HG03064 (cell line): ENCODE results near the gene NEK9.
"Not testable (repeated sequence)": the region's sequence is repeated elsewhere in the genome, so short reads cannot be mapped to it uniquely, and the experiment has no call there.

ENCODE experiments used
- ATAC-seq: cut with Tn5 transposase; IDR thresholded peaks from one replicate; pipeline ENCODE4 v1.9.1; 2021; ENCODE audit warnings: low read depth; ENCODE audit not compliant: unreplicated experiment

Gene NEK9

DNA sequence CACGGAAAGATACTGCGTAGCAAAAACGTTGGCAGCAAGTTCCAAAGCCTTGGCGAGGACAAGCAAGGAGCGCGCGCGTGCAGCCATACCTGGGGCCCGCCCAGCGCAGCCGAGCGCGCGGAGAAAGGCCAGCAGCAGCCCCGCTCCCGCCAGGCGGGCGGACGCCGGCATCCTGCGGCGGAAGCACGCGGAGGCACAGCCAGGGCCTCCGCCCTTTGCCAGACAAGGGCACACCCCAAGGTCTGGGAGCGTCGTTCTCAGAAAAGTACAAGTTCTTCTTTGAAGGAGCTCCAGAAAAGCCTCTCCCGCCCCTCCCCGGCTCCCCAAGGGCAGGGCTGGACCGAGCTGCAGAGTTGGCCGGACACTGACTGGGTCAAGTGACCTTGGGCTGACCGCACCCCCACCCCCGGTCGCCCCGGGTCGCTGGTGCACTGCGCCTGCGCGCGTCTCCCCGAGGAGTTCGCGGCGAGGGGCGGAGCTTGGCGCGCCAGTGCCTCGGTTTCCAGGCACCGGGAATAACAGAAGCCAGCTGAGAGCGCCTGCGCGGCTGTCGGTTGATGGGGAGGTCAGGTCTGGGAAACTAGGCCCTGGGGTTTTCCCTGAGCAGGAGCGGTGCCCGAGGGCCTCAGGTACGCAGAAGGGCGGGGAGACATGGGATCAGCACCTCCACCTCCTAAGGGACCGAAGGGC lies 57.6 kb downstream of the NEK9 start, which contains the start of gene ZC2HC1C:
ZC2HC1C (plus strand) TSS at position 521 of the 690 bp plus-strand sequence. CDS start 933 bp downstream, outside the sequence.
- no peak for ATAC-seq

DNA sequence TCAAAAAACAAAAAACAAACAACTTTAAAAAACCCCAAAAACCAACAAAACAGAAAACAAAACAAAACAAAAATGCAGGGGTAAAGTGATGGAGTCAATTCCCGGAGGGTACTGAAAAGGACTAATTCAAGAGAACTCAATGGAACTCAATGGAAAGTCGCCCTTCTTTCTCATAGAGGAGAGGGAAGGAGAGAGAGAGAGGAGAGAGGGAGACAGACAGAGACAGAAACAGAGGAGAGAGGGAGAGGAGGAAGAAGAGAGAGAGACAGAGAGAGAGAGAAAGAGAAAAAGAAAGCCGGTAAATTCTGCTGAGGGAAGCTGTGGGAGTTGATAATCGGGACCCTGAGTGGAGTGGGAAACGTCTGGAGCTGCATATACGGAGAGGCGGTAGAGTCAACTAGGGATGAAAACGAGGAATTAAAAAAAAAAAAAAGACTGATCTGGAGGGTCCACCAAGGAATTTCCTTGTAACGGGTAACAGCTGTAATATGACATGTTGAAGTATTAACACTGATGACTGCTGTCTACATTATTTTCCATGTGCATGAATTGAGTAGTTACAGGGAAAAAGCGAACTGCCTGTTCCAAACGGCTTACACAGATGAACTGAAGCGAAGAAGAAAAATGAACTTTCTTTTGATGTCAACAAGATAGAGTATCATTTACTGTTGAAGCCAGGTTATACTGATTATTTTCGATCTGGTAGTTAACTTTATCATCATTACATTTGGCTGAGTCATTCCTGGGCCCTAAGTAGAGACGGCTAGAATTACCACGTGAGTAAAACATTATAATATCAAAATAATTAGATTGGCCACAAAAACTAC lies 58.3 kb downstream of the NEK9 start:
- no peak for ATAC-seq

DNA sequence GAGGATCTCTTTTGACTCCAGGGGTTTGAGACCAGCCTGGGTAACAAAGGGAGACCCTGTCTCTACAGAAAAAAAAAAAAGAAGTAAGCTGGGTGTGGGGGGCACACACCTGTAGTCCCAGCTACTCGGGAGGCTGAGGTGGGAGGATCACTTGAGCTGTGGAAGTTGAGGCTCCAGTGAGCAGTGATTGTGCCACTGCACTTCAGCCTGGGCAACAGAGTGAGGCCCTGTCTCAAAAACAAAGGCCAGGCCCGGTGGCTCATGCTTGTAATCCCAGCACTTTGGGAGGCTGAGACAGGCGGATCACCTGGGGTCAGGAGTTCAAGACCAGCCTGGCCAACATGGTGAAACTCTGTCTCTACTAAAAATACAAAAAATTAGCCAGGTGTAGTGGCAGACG lies 59.1 kb downstream of the NEK9 start:
- not testable (repeated sequence) for ATAC-seq

DNA sequence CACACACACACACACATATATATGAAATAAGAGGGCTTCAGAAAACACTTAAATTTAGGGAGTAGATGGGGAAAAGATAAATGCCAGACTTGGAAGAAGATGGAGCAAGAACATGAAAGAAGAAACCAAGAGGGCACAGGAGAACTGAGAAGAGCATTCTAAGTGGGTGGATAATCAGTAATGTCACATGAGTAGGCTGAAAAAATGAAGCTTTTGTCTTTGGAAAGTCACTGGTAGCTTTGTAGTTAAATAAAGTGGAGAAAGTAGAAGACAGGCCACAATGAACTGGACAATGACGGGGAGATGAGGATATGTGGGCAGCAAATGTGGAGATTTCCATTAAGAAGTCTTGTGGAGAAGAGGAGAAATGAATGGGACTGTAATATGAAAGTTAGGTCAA lies 59.6 kb downstream of the NEK9 start:
- no peak for ATAC-seq

GRCh38 chr14:75066691-75067090 lies 60.2 kb downstream of the NEK9 start:
- ATAC-seq: no peak

- ATAC-seq: peak; percentile 11
Measured at GRCh38 chr14:75064205-75064567, 62.7 kb downstream of the NEK9 start.

DNA sequence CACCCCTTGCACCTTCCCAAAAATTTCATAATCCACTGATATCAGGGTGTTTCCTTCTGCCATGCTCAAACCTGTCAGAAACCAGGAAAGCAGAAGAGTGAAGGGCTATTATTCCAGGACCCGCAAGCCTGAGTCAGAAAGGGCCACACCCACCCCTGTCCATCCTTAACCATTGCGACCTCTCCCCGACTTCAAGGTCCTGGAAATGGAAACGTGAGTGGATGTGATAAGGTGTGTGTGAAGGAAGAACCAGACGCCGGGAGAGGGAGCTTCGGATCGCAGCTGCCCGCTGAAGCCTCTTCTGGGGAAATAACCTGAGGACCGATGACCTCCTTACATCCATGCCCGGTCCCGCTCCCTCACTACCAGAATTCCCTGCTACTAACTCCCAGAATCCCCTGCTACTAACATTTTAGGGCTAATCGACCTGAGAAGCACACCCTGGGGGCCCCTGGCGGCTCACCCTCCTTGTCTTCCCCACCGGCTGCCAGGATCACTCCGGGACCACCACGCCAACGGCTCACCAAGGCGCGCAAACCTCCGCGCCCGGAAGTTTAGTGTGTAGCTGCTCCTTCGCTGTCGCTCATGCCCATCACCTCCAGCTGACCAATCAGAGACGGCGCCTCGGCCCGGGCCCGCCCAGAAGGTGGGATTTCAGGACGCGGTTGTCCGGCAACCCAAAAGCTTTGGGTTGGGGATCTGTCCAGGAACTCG lies 63.2 kb downstream of the NEK9 start, which contains the start of gene ACYP1:
ACYP1 (minus strand) TSS at position 534 of the 714 bp plus-strand sequence; CDS start at position 63, 471 bp downstream.
- peak; percentile 87 for ATAC-seq

- ATAC-seq: no peak
Measured at GRCh38 chr14:75063013-75063412, 63.8 kb downstream of the NEK9 start.

DNA sequence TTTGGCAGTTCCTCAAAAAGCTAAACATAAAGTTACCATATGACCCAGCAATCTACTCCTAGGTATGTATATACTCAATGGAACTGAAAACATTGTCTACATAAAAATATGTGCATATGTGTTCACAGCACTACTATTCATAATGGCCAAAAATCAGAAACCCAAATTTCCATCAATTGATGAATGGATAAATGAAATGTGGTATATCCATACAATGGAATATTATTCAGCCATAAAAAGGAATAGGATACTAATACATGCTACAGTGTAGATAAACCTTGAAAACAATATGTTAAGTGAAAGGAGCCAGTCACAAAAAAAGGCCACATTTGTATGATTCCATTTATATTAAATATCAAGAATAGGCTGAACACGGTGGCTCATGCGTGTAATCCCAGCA lies 66.4 kb downstream of the NEK9 start:
- ATAC-seq: no peak

GRCh38 chr14:75059642-75060041 lies 67.2 kb downstream of the NEK9 start:
- ATAC-seq: no peak

DNA sequence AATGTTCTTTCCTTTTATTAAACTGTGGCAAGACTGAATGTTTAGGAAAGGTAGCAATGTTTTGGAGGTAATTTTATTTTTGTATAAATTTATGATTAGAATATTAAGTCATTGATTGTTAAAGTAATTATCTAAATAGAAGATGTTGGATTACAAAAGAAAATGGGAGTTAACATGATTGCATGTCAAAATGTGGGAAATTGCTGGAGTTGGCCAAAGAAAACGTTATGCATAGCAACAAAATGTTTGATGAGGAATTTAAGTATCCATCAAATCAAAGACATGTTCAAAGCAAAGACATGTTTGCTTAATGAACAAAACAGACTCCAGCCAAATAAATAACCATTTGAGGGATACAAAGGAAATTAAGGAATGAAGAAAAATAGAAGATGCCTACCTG lies 72.4 kb downstream of the NEK9 start:
- ATAC-seq: no peak

DNA sequence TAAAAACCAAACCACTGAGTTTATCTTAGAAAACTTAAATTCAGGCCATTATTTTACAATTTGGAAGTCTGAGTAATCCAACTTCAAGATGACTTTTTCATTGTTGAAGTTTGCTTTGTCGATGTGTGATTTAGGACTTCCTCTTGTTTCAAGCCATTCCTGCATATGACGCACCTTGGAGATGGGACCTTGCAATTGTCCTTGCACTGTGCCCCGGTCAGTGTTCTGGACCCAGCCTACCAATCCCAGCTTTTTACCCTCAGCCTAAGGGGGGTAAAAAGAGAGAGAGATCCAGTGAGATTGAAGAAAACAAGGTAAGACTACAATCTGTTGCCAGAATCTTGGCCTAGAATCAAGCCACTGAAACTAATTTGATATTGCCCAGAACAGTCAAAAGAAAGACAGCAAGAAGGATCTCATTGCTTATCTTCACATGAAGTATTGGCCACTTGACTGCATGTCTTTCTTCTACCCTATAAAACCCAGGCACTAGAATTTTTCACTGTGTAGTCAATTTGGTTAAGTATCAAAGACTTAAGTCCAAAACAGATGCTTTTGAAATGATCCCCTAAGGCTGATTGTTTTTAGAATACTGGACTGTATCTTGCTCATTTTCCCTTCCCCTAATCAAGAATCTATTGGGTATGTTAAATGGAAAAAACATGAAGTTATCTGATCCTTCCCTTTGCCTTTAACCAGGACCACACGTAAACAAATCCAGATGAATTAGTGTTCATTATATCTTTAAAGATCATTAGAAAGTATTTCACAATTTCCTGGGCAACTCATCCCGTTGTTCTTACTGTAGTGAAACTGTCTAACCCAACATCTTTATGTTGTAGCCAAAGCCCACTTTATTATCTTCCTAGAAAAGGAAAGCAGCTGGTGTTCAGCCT lies 73.2 kb downstream of the NEK9 start:
- no peak for ATAC-seq

DNA sequence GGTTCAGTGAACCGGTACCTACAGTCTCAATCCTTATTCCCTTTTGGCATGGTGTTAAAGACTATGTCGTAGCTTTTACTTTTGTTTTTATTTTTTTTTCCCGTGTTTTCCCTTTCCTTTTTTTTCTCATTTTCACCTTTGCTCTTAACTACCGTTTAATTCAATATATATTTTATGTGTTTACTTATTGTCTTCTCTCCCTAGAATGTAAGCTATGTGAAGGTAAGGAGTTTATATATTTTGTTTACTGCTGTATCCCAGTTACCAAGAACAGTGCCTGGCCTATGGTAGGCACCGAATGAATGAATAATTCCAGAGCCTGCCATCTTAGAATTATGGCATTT lies 75.3 kb downstream of the NEK9 start:
- no peak for ATAC-seq

DNA sequence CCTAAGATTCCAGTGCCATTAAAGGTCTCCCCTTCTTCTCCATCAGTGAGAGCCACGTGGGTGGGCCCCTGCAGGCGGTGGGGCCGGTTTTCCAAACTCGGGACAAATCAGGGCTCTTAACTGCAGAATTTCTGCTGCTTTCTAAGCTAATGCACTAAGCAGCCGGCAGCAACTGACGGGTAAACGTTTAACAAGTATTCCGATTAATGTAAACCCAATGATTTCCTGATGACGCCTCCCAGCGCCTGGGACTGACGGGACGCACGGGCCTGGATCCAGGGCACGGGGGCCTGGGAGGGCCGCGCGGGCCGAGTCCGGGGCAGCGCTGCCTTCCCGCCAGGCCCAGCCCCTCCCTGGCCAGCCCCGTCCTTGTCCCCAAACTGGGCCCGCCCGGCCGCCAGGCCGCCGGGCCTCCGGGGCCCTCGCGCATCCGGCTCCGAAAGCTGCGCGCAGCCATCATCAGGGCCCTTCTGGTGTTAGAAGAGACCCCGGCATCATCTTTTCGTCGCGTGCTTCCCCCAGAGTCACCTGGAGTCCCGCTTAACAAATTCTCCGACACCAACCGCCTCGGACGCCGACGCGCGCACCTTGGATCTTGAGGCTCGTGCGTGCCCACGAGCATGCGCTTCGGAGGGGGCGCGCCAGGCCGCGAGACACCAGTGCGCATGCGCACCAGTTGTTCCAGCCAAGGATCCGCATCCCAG lies 75.8 kb downstream of the NEK9 start, which contains the start of gene MLH3:
MLH3 (minus strand) TSS at position 616 of the 704 bp plus-strand sequence. CDS start 1,812 bp downstream, outside the sequence.
- ATAC-seq: peak; percentile 64

DNA sequence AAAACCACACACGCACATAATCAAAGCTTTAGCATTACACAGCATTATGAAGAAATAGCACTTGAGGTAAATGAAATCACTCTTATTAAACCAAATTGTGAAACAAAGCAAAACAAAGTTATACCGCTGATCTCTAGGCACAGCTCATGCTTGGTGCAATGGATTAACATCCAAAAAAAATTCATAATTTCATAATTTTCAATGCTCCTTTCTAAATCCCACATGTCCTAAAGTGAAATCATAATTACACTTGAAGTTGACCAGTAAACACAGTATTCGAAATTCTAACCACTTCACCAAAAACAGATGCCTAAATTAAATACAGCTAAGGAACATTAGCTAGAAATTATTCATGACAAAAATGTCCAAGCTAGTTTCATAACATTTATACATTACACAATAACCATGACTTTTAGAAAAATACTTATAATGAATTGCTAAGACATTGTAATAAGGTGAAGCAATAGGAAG lies 77.1 kb downstream of the NEK9 start:
- ATAC-seq: no peak

- no peak for ATAC-seq
Measured at GRCh38 chr14:75049136-75049535, 77.7 kb downstream of the NEK9 start.

- ATAC-seq: no peak
Measured at GRCh38 chr14:75048101-75048500, 78.7 kb downstream of the NEK9 start.

- no peak for ATAC-seq
Measured at GRCh38 chr14:75047506-75047905, 79.3 kb downstream of the NEK9 start.

DNA sequence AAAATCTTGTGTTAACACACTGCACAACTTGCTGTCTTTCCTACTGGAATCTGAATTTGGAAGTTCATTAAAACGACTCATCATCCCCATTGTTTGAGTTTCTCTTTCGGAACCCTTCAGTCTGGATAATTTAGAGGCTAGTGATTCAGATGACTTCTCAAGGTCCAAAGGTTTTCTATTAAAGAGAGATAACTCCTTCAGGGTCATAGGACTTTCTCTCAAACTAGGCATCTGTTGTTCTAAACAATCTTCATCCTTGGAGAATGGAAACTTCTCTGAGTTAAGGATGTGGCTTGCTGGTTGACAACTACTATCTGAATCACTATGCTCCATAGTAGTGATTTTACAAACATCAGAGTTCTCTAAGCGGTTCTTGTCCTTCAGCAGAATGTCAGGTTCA lies 79.9 kb downstream of the NEK9 start:
- ATAC-seq: no peak
